Erythroblast (primary cell): ENCODE measurements around the gene DGKQ.
"Not testable (repeated sequence)": the region's sequence is repeated elsewhere in the genome, so short reads cannot be mapped to it uniquely, and the experiment has no call there.

Experiments used
- GATA1 ChIP-seq: IDR thresholded peaks from 2 replicates; pipeline ENCODE4 v1.6.1; 2011; ENCODE audit warnings: low read depth, mild to moderate bottlenecking, control low read depth, low read length, moderate library complexity
- POLR2A ChIP-seq: IDR thresholded peaks from 2 replicates; pipeline ENCODE4 v1.6.1; 2011; ENCODE audit warnings: mild to moderate bottlenecking, low read length

- TF ChIP-seq POLR2A, GATA1: not testable (repeated sequence)
Observed at GRCh38 chr4:939508-939907, 33.9 kb downstream of the DGKQ start.
